H1 (cell line): Measurements from ENCODE around the gene ZNF511. TPM values are rescaled to one million over a fixed set of nuclear protein-coding genes. Genes with fewer than 3 reads are reported as not detected.

Experiments
- CTCF ChIA-PET: fragments of 300-600 bp; sonication (Branson Sonifier 250); formaldehyde crosslinking; loops from one replicate; lab custom pipeline; 2021; ENCODE audit not compliant: partially characterized antibody; lab: Charles Lee
- POLR2A ChIA-PET: fragments of 300-600 bp; sonication (Branson Sonifier 250); formaldehyde crosslinking; loops from one replicate; lab custom pipeline; 2021; ENCODE audit warnings: inconsistent platforms; ENCODE audit not compliant: partially characterized antibody; lab: Charles Lee
- DNase-seq, 2 experiments: peaks; one replicate each; pipeline versions ENCODE4 v3.0.0 to v3.0.0-alpha.2; 2010 to 2022; ENCODE audit warnings: low spot score in 2 of 2, low read depth in 1 of 2, mixed read lengths in 1 of 2
- FAIRE-seq: peaks from 2 replicates; lab custom pipeline; 2011; peaks lifted over from hg19 to GRCh38; lab: Jason Lieb, UNC
- H2AFZ ChIP-seq: 2 replicates; pipeline ENCODE4 v1.8.1; 2012; ENCODE audit warnings: low read length, inconsistent platforms
- H2AK5ac ChIP-seq: 2 replicates; pipeline ENCODE4 v1.6.1; 2013; ENCODE audit warnings: low read depth, low read length
- H2BK120ac ChIP-seq: replicated peaks from 2 replicates; pipeline ENCODE3; 2013; ENCODE audit warnings: low read depth, low read length, inconsistent platforms
- H2BK12ac ChIP-seq: 2 replicates; pipeline ENCODE4 v1.6.1; 2013; ENCODE audit warnings: low read depth, low read length
- H2BK15ac ChIP-seq: 2 replicates; pipeline ENCODE4 v1.6.1; 2013; ENCODE audit warnings: low read length
- H2BK20ac ChIP-seq: 2 replicates; pipeline ENCODE4 v1.6.1; 2013; ENCODE audit warnings: low read length
- H2BK5ac ChIP-seq: 2 replicates; pipeline ENCODE4 v1.6.1; 2013; ENCODE audit warnings: low read depth, low read length
- H3K14ac ChIP-seq: 2 replicates; pipeline ENCODE4 v1.6.1; 2013; ENCODE audit warnings: inconsistent platforms; ENCODE audit not compliant: insufficient read length
- H3K18ac ChIP-seq: 2 replicates; pipeline ENCODE4 v1.6.1; 2013; ENCODE audit warnings: low read length; ENCODE audit errors: extremely low read depth
- H3K23ac ChIP-seq: 2 replicates; pipeline ENCODE4 v1.6.1; 2013; ENCODE audit warnings: inconsistent platforms; ENCODE audit not compliant: insufficient read length
- H3K23me2 ChIP-seq: 2 replicates; pipeline ENCODE4 v1.6.1; 2013; ENCODE audit warnings: low read depth, low read length
- H3K27ac ChIP-seq: 2 replicates; pipeline ENCODE4 v1.6.1; 2011; ENCODE audit warnings: low read depth, low read length, inconsistent platforms
- H3K27me3 ChIP-seq, 4 experiments: replicated peaks in 1 of 4; 1 replicate in 1 of 4; 2 replicates in 3 of 4; pipeline versions ENCODE4 v1.6.1 to v1.8.1; 2011 to 2013; ENCODE audit warnings: low read length in 3 of 4, mild to moderate bottlenecking in 3 of 4, inconsistent platforms in 2 of 4, mixed read lengths in 2 of 4, moderate library complexity in 1 of 4; ENCODE audit not compliant: control insufficient read depth in 3 of 4, insufficient read depth in 3 of 4; ENCODE audit errors: extremely low read depth in 1 of 4
- H3K36me3 ChIP-seq, 4 experiments: 2 replicates each; pipeline versions ENCODE4 v1.6.1 to v1.8.1; 2011 to 2013; ENCODE audit warnings: mild to moderate bottlenecking in 4 of 4, low read length in 3 of 4, moderate library complexity in 2 of 4, control low read depth in 1 of 4, inconsistent platforms in 1 of 4; ENCODE audit not compliant: insufficient read depth in 4 of 4, control insufficient read depth in 2 of 4
- H3K4ac ChIP-seq: replicated peaks from 2 replicates; pipeline ENCODE3; 2013; ENCODE audit warnings: low read length, low read depth, mixed read lengths, inconsistent platforms; ENCODE audit not compliant: insufficient read length
- H3K4me1 ChIP-seq, 4 experiments: replicated peaks in 1 of 4; 1 replicate in 1 of 4; 2 replicates in 3 of 4; pipeline versions ENCODE4 v1.6.1 to v1.8.1; 2011 to 2013; ENCODE audit warnings: low read length in 3 of 4, inconsistent platforms in 2 of 4, mixed read lengths in 1 of 4; ENCODE audit not compliant: insufficient read depth in 4 of 4, control insufficient read depth in 3 of 4
- H3K4me2 ChIP-seq, 2 experiments: 2 replicates each; pipeline versions ENCODE4 v1.6.1 to v1.8.1; 2011 to 2013; ENCODE audit warnings: low read depth in 2 of 2, low read length in 2 of 2, control low read depth in 1 of 2, inconsistent platforms in 1 of 2, mild to moderate bottlenecking in 1 of 2; ENCODE audit not compliant: insufficient read depth in 1 of 2
- H3K4me3 ChIP-seq, 4 experiments: fragments of 200-600, 300-600 bp in 1 of 4; sonication (generic), shearing (Covaris generic), sonication (Bioruptor Twin) in 1 of 4; 2 replicates each; pipeline versions ENCODE4 v1.5.1 to v1.8.1; 2011 to 2016; ENCODE audit warnings: low read length in 4 of 4, low read depth in 3 of 4, control low read depth in 2 of 4, inconsistent platforms in 2 of 4, mild to moderate bottlenecking in 2 of 4, mixed read lengths in 1 of 4, moderate library complexity in 1 of 4; ENCODE audit not compliant: insufficient read depth in 2 of 4; ENCODE audit errors: extremely low read depth in 1 of 4
- H3K56ac ChIP-seq: replicated peaks from 2 replicates; pipeline ENCODE3; 2013; ENCODE audit warnings: low read depth, mild to moderate bottlenecking, mixed read lengths, low read length, inconsistent platforms; ENCODE audit not compliant: insufficient read length
- H3K79me1 ChIP-seq: 2 replicates; pipeline ENCODE4 v1.6.1; 2013; ENCODE audit warnings: low read depth, low read length, control low read depth
- H3K79me2 ChIP-seq, 2 experiments: 2 replicates each; pipeline versions ENCODE4 v1.6.1 to v1.8.1; 2012 to 2013; ENCODE audit warnings: low read length in 2 of 2, mild to moderate bottlenecking in 2 of 2, inconsistent platforms in 1 of 2; ENCODE audit not compliant: insufficient read depth in 2 of 2, control insufficient read depth in 1 of 2
- H3K9ac ChIP-seq, 4 experiments: replicated peaks in 1 of 4; 1 replicate in 1 of 4; 2 replicates in 3 of 4; pipeline versions ENCODE4 v1.6.1 to v1.8.1; 2011 to 2013; ENCODE audit warnings: low read depth in 3 of 4, low read length in 3 of 4, control low read depth in 2 of 4, mild to moderate bottlenecking in 2 of 4, moderate library complexity in 2 of 4, inconsistent platforms in 1 of 4; ENCODE audit errors: extremely low read depth in 1 of 4
- H3K9me3 ChIP-seq, 2 experiments: 2 replicates each; pipeline versions ENCODE4 v1.6.1 to v1.8.1; 2012 to 2013; ENCODE audit warnings: mild to moderate bottlenecking in 2 of 2, moderate library complexity in 2 of 2, control low read depth in 1 of 2, inconsistent platforms in 1 of 2, low read depth in 1 of 2, low read length in 1 of 2, mixed read lengths in 1 of 2; ENCODE audit not compliant: insufficient read depth in 2 of 2
- H4K20me1 ChIP-seq, 2 experiments: replicated peaks in 1 of 2; 2 replicates each; pipeline versions ENCODE3 to v1.8.1; 2011 to 2013; ENCODE audit warnings: inconsistent platforms in 2 of 2, low read length in 2 of 2, mild to moderate bottlenecking in 1 of 2; ENCODE audit not compliant: insufficient read depth in 2 of 2, control insufficient read depth in 1 of 2
- H4K5ac ChIP-seq: 2 replicates; pipeline ENCODE4 v1.6.1; 2013; ENCODE audit warnings: low read length, low read depth, mixed read lengths, inconsistent platforms; ENCODE audit not compliant: insufficient read length
- H4K8ac ChIP-seq: 2 replicates; pipeline ENCODE4 v1.8.0; 2013; ENCODE audit warnings: mild to moderate bottlenecking, moderate library complexity, low read length, inconsistent platforms; ENCODE audit not compliant: insufficient read depth; ENCODE audit errors: extremely low read depth
- H4K91ac ChIP-seq: replicated peaks from 2 replicates; pipeline ENCODE3; 2013; ENCODE audit warnings: low read length, mixed read lengths, inconsistent platforms; ENCODE audit not compliant: insufficient read length
- ASH2L ChIP-seq: fragments of 200-600, 300-600 bp; sonication (generic); IDR thresholded peaks from one replicate; pipeline ENCODE4 v1.7.1; 2017; ENCODE audit warnings: low read length
- BACH1 ChIP-seq: IDR thresholded peaks from 2 replicates; pipeline ENCODE4 v1.6.1; 2012; ENCODE audit warnings: low read length, improper control_type of control experiment
- BRCA1 ChIP-seq: IDR thresholded peaks from 2 replicates; pipeline ENCODE4 v1.6.1; 2012; ENCODE audit warnings: low read depth, low read length, improper control_type of control experiment
- CHD1 ChIP-seq: IDR thresholded peaks from 2 replicates; pipeline ENCODE4 v1.6.1; 2012; ENCODE audit warnings: low read depth, low read length, improper control_type of control experiment
- FOSL1 ChIP-seq: IDR thresholded peaks from 2 replicates; pipeline ENCODE4 v1.6.1; 2011; ENCODE audit warnings: mild to moderate bottlenecking, low read depth, low read length, moderate library complexity; ENCODE audit not compliant: insufficient read depth
- HDAC6 ChIP-seq: IDR thresholded peaks from one replicate; pipeline ENCODE4 v1.7.1; 2012; ENCODE audit warnings: low read depth, mild to moderate bottlenecking, inconsistent platforms, low read length, moderate library complexity
- JUND ChIP-seq: IDR thresholded peaks from 2 replicates; pipeline ENCODE4 v1.6.1; 2011; ENCODE audit warnings: mild to moderate bottlenecking, improper control_type of control experiment, low read length
- RAD21 ChIP-seq, 2 experiments: IDR thresholded peaks in 1 of 2; conservative IDR thresholded peaks in 1 of 2; 2 replicates each; pipeline ENCODE4 v1.6.1; 2011; ENCODE audit warnings: low read depth in 2 of 2, low read length in 2 of 2, improper control_type of control experiment in 1 of 2, inconsistent platforms in 1 of 2, mild to moderate bottlenecking in 1 of 2, moderate library complexity in 1 of 2
- SAP30 ChIP-seq: fragments of 300-600 bp; sonication (generic); IDR thresholded peaks from 2 replicates; pipeline ENCODE4 v1.7.1; 2012; ENCODE audit warnings: low read length, moderate library complexity, mild to moderate bottlenecking, inconsistent platforms; ENCODE audit not compliant: insufficient read depth, insufficient replicate concordance
- SIN3A ChIP-seq, 2 experiments: IDR thresholded peaks in 1 of 2; conservative IDR thresholded peaks in 1 of 2; 2 replicates each; pipeline ENCODE4 v1.6.1; 2011 to 2012; ENCODE audit warnings: low read length in 2 of 2, improper control_type of control experiment in 1 of 2, low read depth in 1 of 2, mild to moderate bottlenecking in 1 of 2
- TBP ChIP-seq: IDR thresholded peaks from 2 replicates; pipeline ENCODE4 v1.6.1; 2011; ENCODE audit warnings: low read depth, low read length, improper control_type of control experiment
- TCF12 ChIP-seq: IDR thresholded peaks from 2 replicates; pipeline ENCODE4 v1.6.1; 2011; ENCODE audit warnings: low read depth, mild to moderate bottlenecking, low read length
- USF2 ChIP-seq: IDR thresholded peaks from 2 replicates; pipeline ENCODE4 v1.6.1; 2011; ENCODE audit warnings: low read length, improper control_type of control experiment
- WGBS, 2 experiments: shearing (Covaris generic) in 1 of 2; methylation state at CpG; one replicate each; pipeline versions ENCODE4 v1.1.6 to v1.1.7; 2013 to 2015; ENCODE audit warnings: low lambda C conversion rate in 2 of 2, mixed read lengths in 2 of 2, inconsistent platforms in 1 of 2, low coverage in 1 of 2, missing lambda C conversion rate in 1 of 2; ENCODE audit not compliant: insufficient replicate concordance in 2 of 2, insufficient coverage in 1 of 2, insufficient read length in 1 of 2; ENCODE audit errors: extremely low coverage in 1 of 2, missing lambda C conversion rate in 1 of 2; 5-methylcytosine and 5-hydroxymethylcytosine counted together
- polyA plus RNA-seq, 7 experiments: library from polyadenylated mRNA; depleted of rRNA in 3 of 7; stranded (reverse) in 5 of 7; unstranded in 2 of 7; fragments of >200 nt in 5 of 7; fragments of 200-250 nt in 2 of 7; gene quantifications; 1 replicate in 5 of 7; 2 replicates in 1 of 7; 4 replicates in 1 of 7; pipeline versions ENCODE4 v1.2.1 to v1.2.3, GENCODE V29; 2011 to 2013; ENCODE audit warnings: missing spikeins in 2 of 7, mixed read lengths in 2 of 7
- total RNA-seq: library from RNA; stranded (reverse); fragmentation: NEBNext Ultra II Directional; extraction: Animal tissue kit (Norgen Biotek cat#: 25700); gene quantifications from 2 replicates; pipeline ENCODE4 v1.2.1, GENCODE V29; 2021

Gene ZNF511
- total and polyA plus RNA-seq, 2 of the 8 experiments (the other 6 are each of a cell fraction or from before 2014, with no cell fraction given) = 55.4 to 71.7 TPM

- Histone ChIP-seq H3K14ac (no peak overlapping the region), H3K79me2 (peaks cover 3 to 44% of the 10 kb centered on the region in 2 experiments; a peak in 3 of 4 replicates), H4K20me1 (peaks cover 6 to 20% of the 10 kb centered on the region in 2 experiments)
- TF ChIP-seq SAP30 (no peak), RAD21 (IDR thresholded peaks at IDR 0.05 in 1 of 2, conservative IDR thresholded peaks at IDR 0.05 in 1 of 2; ENCODE audit: low read depth in 2 of 2, low read length in 2 of 2) (no peak), ASH2L (no peak), SIN3A (conservative IDR thresholded peaks at IDR 0.05 in 1 of 2, IDR thresholded peaks at IDR 0.05 in 1 of 2; ENCODE audit: low read depth in 1 of 2, low read length in 2 of 2) (no peak), USF2 (no peak), BRCA1 (no peak), CHD1 (no peak), FOSL1 (no peak), TBP (no peak), BACH1 (no peak), HDAC6 (no peak), JUND (no peak), TCF12 (no peak)
These were observed 2.6 kb upstream of the ZNF511 start for GRCh38 chr10:133306097-133306476.

More at GRCh38 chr10:133306097-133306476, 2.6 kb upstream of the ZNF511 start:
- Histone ChIP-seq H3K18ac (no peak overlapping the region), H3K23me2 (peaks cover 9% of the 10 kb centered on the region; the same call in 1 of the 2 replicates), H4K91ac (no peak overlapping the region), H3K27me3 (no peaks in the 10 kb centered on the region), H2BK20ac (no peak overlapping the region), H3K9ac (no peak overlapping the region), H3K4me2 (no peak overlapping the region), H3K23ac (no peak overlapping the region), H3K36me3 (peaks cover 2 to 12% (median 6%) of the 10 kb centered on the region in 4 experiments; a peak in 7 of 8 replicates), H3K27ac (no peak overlapping the region), H2AFZ (no peak overlapping the region), H3K56ac (no peak overlapping the region), H3K79me1 (peaks cover 30% of the 10 kb centered on the region), H2BK120ac (no peak overlapping the region), H3K4me1 (peaks cover 0 to 6% (median 4%) of the 10 kb centered on the region in 4 experiments; a peak in 4 of 7 replicates), H3K4ac (no peak overlapping the region), H2BK15ac (no peak overlapping the region), H3K4me3 (no peak overlapping the region), H4K8ac (no peak overlapping the region), H3K9me3 (no peaks in the 10 kb centered on the region), H4K5ac (no peak overlapping the region), H2BK12ac (no peak overlapping the region), H2AK5ac (no peak overlapping the region), H2BK5ac (no peak overlapping the region)
- CTCF ChIA-PET = interaction anchor here (0.7 to 3.0 kb wide), 3 partner anchors 13 to 44 kb away, joined by 3 to 24 read pairs (median 3); no protein-coding TSS in a partner anchor
- FAIRE-seq = no peak
- 84% methylated on average over 5 of the region's 5 CpGs; no CpG with 5 or more reads in 1 of the 2 experiments for WGBS, 2 experiments
- POLR2A ChIA-PET = interaction anchor here (1.1 kb wide), 1 partner anchor 88 kb away, joined by 3 read pairs; no protein-coding TSS in a partner anchor
- DNase-seq = no peak
